H1 (cell line): ENCODE data around the gene SLIT3. TPM values are rescaled to one million over a fixed set of nuclear protein-coding genes. Genes with fewer than 3 reads are reported as not detected.

ENCODE experiments used
- CTCF ChIA-PET: fragments of 300-600 bp; sonication (Branson Sonifier 250); formaldehyde crosslinking; loops from one replicate; lab custom pipeline; 2021; ENCODE audit not compliant: partially characterized antibody; lab: Charles Lee
- POLR2A ChIA-PET: fragments of 300-600 bp; sonication (Branson Sonifier 250); formaldehyde crosslinking; loops from one replicate; lab custom pipeline; 2021; ENCODE audit warnings: inconsistent platforms; ENCODE audit not compliant: partially characterized antibody; lab: Charles Lee
- DNase-seq, 2 experiments: peaks; one replicate each; pipeline versions ENCODE4 v3.0.0 to v3.0.0-alpha.2; 2010 to 2022; ENCODE audit warnings: low spot score in 2 of 2, low read depth in 1 of 2, mixed read lengths in 1 of 2
- FAIRE-seq: peaks from 2 replicates; lab custom pipeline; 2011; peaks lifted over from hg19 to GRCh38; lab: Jason Lieb, UNC
- H2AFZ ChIP-seq: 2 replicates; pipeline ENCODE4 v1.8.1; 2012; ENCODE audit warnings: low read length, inconsistent platforms
- H2AK5ac ChIP-seq: 2 replicates; pipeline ENCODE4 v1.6.1; 2013; ENCODE audit warnings: low read depth, low read length
- H2BK120ac ChIP-seq: replicated peaks from 2 replicates; pipeline ENCODE3; 2013; ENCODE audit warnings: low read depth, low read length, inconsistent platforms
- H2BK12ac ChIP-seq: 2 replicates; pipeline ENCODE4 v1.6.1; 2013; ENCODE audit warnings: low read depth, low read length
- H2BK15ac ChIP-seq: 2 replicates; pipeline ENCODE4 v1.6.1; 2013; ENCODE audit warnings: low read length
- H2BK20ac ChIP-seq: 2 replicates; pipeline ENCODE4 v1.6.1; 2013; ENCODE audit warnings: low read length
- H2BK5ac ChIP-seq: 2 replicates; pipeline ENCODE4 v1.6.1; 2013; ENCODE audit warnings: low read depth, low read length
- H3K14ac ChIP-seq: 2 replicates; pipeline ENCODE4 v1.6.1; 2013; ENCODE audit warnings: inconsistent platforms; ENCODE audit not compliant: insufficient read length
- H3K18ac ChIP-seq: 2 replicates; pipeline ENCODE4 v1.6.1; 2013; ENCODE audit warnings: low read length; ENCODE audit errors: extremely low read depth
- H3K23ac ChIP-seq: 2 replicates; pipeline ENCODE4 v1.6.1; 2013; ENCODE audit warnings: inconsistent platforms; ENCODE audit not compliant: insufficient read length
- H3K23me2 ChIP-seq: 2 replicates; pipeline ENCODE4 v1.6.1; 2013; ENCODE audit warnings: low read depth, low read length
- H3K27ac ChIP-seq: 2 replicates; pipeline ENCODE4 v1.6.1; 2011; ENCODE audit warnings: low read depth, low read length, inconsistent platforms
- H3K27me3 ChIP-seq, 4 experiments: replicated peaks in 1 of 4; 1 replicate in 1 of 4; 2 replicates in 3 of 4; pipeline versions ENCODE4 v1.6.1 to v1.8.1; 2011 to 2013; ENCODE audit warnings: low read length in 3 of 4, mild to moderate bottlenecking in 3 of 4, inconsistent platforms in 2 of 4, mixed read lengths in 2 of 4, moderate library complexity in 1 of 4; ENCODE audit not compliant: control insufficient read depth in 3 of 4, insufficient read depth in 3 of 4; ENCODE audit errors: extremely low read depth in 1 of 4
- H3K36me3 ChIP-seq, 4 experiments: 2 replicates each; pipeline versions ENCODE4 v1.6.1 to v1.8.1; 2011 to 2013; ENCODE audit warnings: mild to moderate bottlenecking in 4 of 4, low read length in 3 of 4, moderate library complexity in 2 of 4, control low read depth in 1 of 4, inconsistent platforms in 1 of 4; ENCODE audit not compliant: insufficient read depth in 4 of 4, control insufficient read depth in 2 of 4
- H3K4ac ChIP-seq: replicated peaks from 2 replicates; pipeline ENCODE3; 2013; ENCODE audit warnings: low read length, low read depth, mixed read lengths, inconsistent platforms; ENCODE audit not compliant: insufficient read length
- H3K4me1 ChIP-seq, 4 experiments: replicated peaks in 1 of 4; 1 replicate in 1 of 4; 2 replicates in 3 of 4; pipeline versions ENCODE4 v1.6.1 to v1.8.1; 2011 to 2013; ENCODE audit warnings: low read length in 3 of 4, inconsistent platforms in 2 of 4, mixed read lengths in 1 of 4; ENCODE audit not compliant: insufficient read depth in 4 of 4, control insufficient read depth in 3 of 4
- H3K4me2 ChIP-seq, 2 experiments: 2 replicates each; pipeline versions ENCODE4 v1.6.1 to v1.8.1; 2011 to 2013; ENCODE audit warnings: low read depth in 2 of 2, low read length in 2 of 2, control low read depth in 1 of 2, inconsistent platforms in 1 of 2, mild to moderate bottlenecking in 1 of 2; ENCODE audit not compliant: insufficient read depth in 1 of 2
- H3K4me3 ChIP-seq, 4 experiments: fragments of 200-600, 300-600 bp in 1 of 4; sonication (generic), shearing (Covaris generic), sonication (Bioruptor Twin) in 1 of 4; 2 replicates each; pipeline versions ENCODE4 v1.5.1 to v1.8.1; 2011 to 2016; ENCODE audit warnings: low read length in 4 of 4, low read depth in 3 of 4, control low read depth in 2 of 4, inconsistent platforms in 2 of 4, mild to moderate bottlenecking in 2 of 4, mixed read lengths in 1 of 4, moderate library complexity in 1 of 4; ENCODE audit not compliant: insufficient read depth in 2 of 4; ENCODE audit errors: extremely low read depth in 1 of 4
- H3K56ac ChIP-seq: replicated peaks from 2 replicates; pipeline ENCODE3; 2013; ENCODE audit warnings: low read depth, mild to moderate bottlenecking, mixed read lengths, low read length, inconsistent platforms; ENCODE audit not compliant: insufficient read length
- H3K79me1 ChIP-seq: 2 replicates; pipeline ENCODE4 v1.6.1; 2013; ENCODE audit warnings: low read depth, low read length, control low read depth
- H3K79me2 ChIP-seq, 2 experiments: 2 replicates each; pipeline versions ENCODE4 v1.6.1 to v1.8.1; 2012 to 2013; ENCODE audit warnings: low read length in 2 of 2, mild to moderate bottlenecking in 2 of 2, inconsistent platforms in 1 of 2; ENCODE audit not compliant: insufficient read depth in 2 of 2, control insufficient read depth in 1 of 2
- H3K9ac ChIP-seq, 4 experiments: replicated peaks in 1 of 4; 1 replicate in 1 of 4; 2 replicates in 3 of 4; pipeline versions ENCODE4 v1.6.1 to v1.8.1; 2011 to 2013; ENCODE audit warnings: low read depth in 3 of 4, low read length in 3 of 4, control low read depth in 2 of 4, mild to moderate bottlenecking in 2 of 4, moderate library complexity in 2 of 4, inconsistent platforms in 1 of 4; ENCODE audit errors: extremely low read depth in 1 of 4
- H3K9me3 ChIP-seq, 2 experiments: 2 replicates each; pipeline versions ENCODE4 v1.6.1 to v1.8.1; 2012 to 2013; ENCODE audit warnings: mild to moderate bottlenecking in 2 of 2, moderate library complexity in 2 of 2, control low read depth in 1 of 2, inconsistent platforms in 1 of 2, low read depth in 1 of 2, low read length in 1 of 2, mixed read lengths in 1 of 2; ENCODE audit not compliant: insufficient read depth in 2 of 2
- H4K20me1 ChIP-seq, 2 experiments: replicated peaks in 1 of 2; 2 replicates each; pipeline versions ENCODE3 to v1.8.1; 2011 to 2013; ENCODE audit warnings: inconsistent platforms in 2 of 2, low read length in 2 of 2, mild to moderate bottlenecking in 1 of 2; ENCODE audit not compliant: insufficient read depth in 2 of 2, control insufficient read depth in 1 of 2
- H4K5ac ChIP-seq: 2 replicates; pipeline ENCODE4 v1.6.1; 2013; ENCODE audit warnings: low read length, low read depth, mixed read lengths, inconsistent platforms; ENCODE audit not compliant: insufficient read length
- H4K8ac ChIP-seq: 2 replicates; pipeline ENCODE4 v1.8.0; 2013; ENCODE audit warnings: mild to moderate bottlenecking, moderate library complexity, low read length, inconsistent platforms; ENCODE audit not compliant: insufficient read depth; ENCODE audit errors: extremely low read depth
- H4K91ac ChIP-seq: replicated peaks from 2 replicates; pipeline ENCODE3; 2013; ENCODE audit warnings: low read length, mixed read lengths, inconsistent platforms; ENCODE audit not compliant: insufficient read length
- BRCA1 ChIP-seq: IDR thresholded peaks from 2 replicates; pipeline ENCODE4 v1.6.1; 2012; ENCODE audit warnings: low read depth, low read length, improper control_type of control experiment
- CHD2 ChIP-seq: IDR thresholded peaks from 2 replicates; pipeline ENCODE4 v1.6.1; 2012; ENCODE audit warnings: low read length, improper control_type of control experiment
- EP300 ChIP-seq, 2 experiments: IDR thresholded peaks; 1 replicate in 1 of 2; 2 replicates in 1 of 2; pipeline ENCODE4 v1.6.1; 2011 to 2012; ENCODE audit warnings: low read depth in 2 of 2, low read length in 2 of 2, mild to moderate bottlenecking in 2 of 2, borderline replicate concordance in 1 of 2, inconsistent platforms in 1 of 2, moderate library complexity in 1 of 2
- GABPA ChIP-seq: IDR thresholded peaks from 2 replicates; pipeline ENCODE4 v1.6.1; 2011; ENCODE audit warnings: mild to moderate bottlenecking, low read length, moderate library complexity, borderline replicate concordance; ENCODE audit not compliant: insufficient read depth
- JUN ChIP-seq: IDR thresholded peaks from 2 replicates; pipeline ENCODE4 v1.6.1; 2011; ENCODE audit warnings: low read depth, mild to moderate bottlenecking, improper control_type of control experiment, low read length
- MAFK ChIP-seq: IDR thresholded peaks from 2 replicates; pipeline ENCODE4 v1.6.1; 2012; ENCODE audit warnings: low read depth, mild to moderate bottlenecking, improper control_type of control experiment, low read length
- NRF1 ChIP-seq: IDR thresholded peaks from 2 replicates; pipeline ENCODE4 v1.6.1; 2011; ENCODE audit warnings: mild to moderate bottlenecking, low read depth, low read length, improper control_type of control experiment
- POLR2AphosphoS5 ChIP-seq: IDR thresholded peaks from 2 replicates; pipeline ENCODE4 v1.6.1; 2011; ENCODE audit warnings: low read depth, low read length
- RAD21 ChIP-seq, 2 experiments: IDR thresholded peaks in 1 of 2; conservative IDR thresholded peaks in 1 of 2; 2 replicates each; pipeline ENCODE4 v1.6.1; 2011; ENCODE audit warnings: low read depth in 2 of 2, low read length in 2 of 2, improper control_type of control experiment in 1 of 2, inconsistent platforms in 1 of 2, mild to moderate bottlenecking in 1 of 2, moderate library complexity in 1 of 2
- RNF2 ChIP-seq: fragments of 200-900, 300-1000 bp; sonication (generic); IDR thresholded peaks from 2 replicates; pipeline ENCODE4 v1.7.1; 2016; ENCODE audit warnings: borderline replicate concordance, low read depth, mild to moderate bottlenecking, antibody characterized with exemption, low read length; ENCODE audit not compliant: poor library complexity, severe bottlenecking; ENCODE audit errors: missing control alignments
- SP1 ChIP-seq: IDR thresholded peaks from 2 replicates; pipeline ENCODE4 v1.6.1; 2011; ENCODE audit warnings: low read depth, low read length
- SUZ12 ChIP-seq: fragments of 200-600 bp; sonication (generic); IDR thresholded peaks from 2 replicates; pipeline ENCODE4 v1.6.1; 2012; ENCODE audit warnings: mild to moderate bottlenecking, inconsistent platforms, low read length, moderate library complexity, mixed read lengths
- TAF7 ChIP-seq: optimal IDR thresholded peaks from 2 replicates; pipeline ENCODE3; 2011; ENCODE audit warnings: low read depth, mild to moderate bottlenecking, inconsistent platforms, low read length, moderate library complexity, borderline replicate concordance
- TCF12 ChIP-seq: IDR thresholded peaks from 2 replicates; pipeline ENCODE4 v1.6.1; 2011; ENCODE audit warnings: low read depth, mild to moderate bottlenecking, low read length
- WGBS, 2 experiments: shearing (Covaris generic) in 1 of 2; methylation state at CpG; one replicate each; pipeline versions ENCODE4 v1.1.6 to v1.1.7; 2013 to 2015; ENCODE audit warnings: low lambda C conversion rate in 2 of 2, mixed read lengths in 2 of 2, inconsistent platforms in 1 of 2, low coverage in 1 of 2, missing lambda C conversion rate in 1 of 2; ENCODE audit not compliant: insufficient replicate concordance in 2 of 2, insufficient coverage in 1 of 2, insufficient read length in 1 of 2; ENCODE audit errors: extremely low coverage in 1 of 2, missing lambda C conversion rate in 1 of 2; 5-methylcytosine and 5-hydroxymethylcytosine counted together
- polyA plus RNA-seq, 7 experiments: library from polyadenylated mRNA; depleted of rRNA in 3 of 7; stranded (reverse) in 5 of 7; unstranded in 2 of 7; fragments of >200 nt in 5 of 7; fragments of 200-250 nt in 2 of 7; gene quantifications; 1 replicate in 5 of 7; 2 replicates in 1 of 7; 4 replicates in 1 of 7; pipeline versions ENCODE4 v1.2.1 to v1.2.3, GENCODE V29; 2011 to 2013; ENCODE audit warnings: missing spikeins in 2 of 7, mixed read lengths in 2 of 7
- total RNA-seq: library from RNA; stranded (reverse); fragmentation: NEBNext Ultra II Directional; extraction: Animal tissue kit (Norgen Biotek cat#: 25700); gene quantifications from 2 replicates; pipeline ENCODE4 v1.2.1, GENCODE V29; 2021

SLIT3 gene
- total and polyA plus RNA-seq, 2 of the 8 experiments (the other 6 are each of a cell fraction or from before 2014, with no cell fraction given) = 1.1 to 1.2 TPM

- Histone ChIP-seq H3K79me1 (no peaks in the 10 kb centered on the region), H4K8ac (no peak overlapping the region), H3K4ac (no peak overlapping the region), H3K4me3 (no peak overlapping the region), H3K18ac (no peak overlapping the region), H2BK15ac (no peak overlapping the region), H3K27ac (no peak overlapping the region), H2BK5ac (no peak overlapping the region), H3K36me3 (no peaks in the 10 kb centered on the region), H2AFZ (no peak overlapping the region), H3K4me2 (no peak overlapping the region), H3K79me2 (no peaks in the 10 kb centered on the region), H3K4me1 (no peaks in the 10 kb centered on the region), H3K56ac (no peak overlapping the region), H2BK12ac (no peak overlapping the region), H3K23ac (no peak overlapping the region), H3K9me3 (no peaks in the 10 kb centered on the region), H4K5ac (no peak overlapping the region), H3K23me2 (no peaks in the 10 kb centered on the region), H4K91ac (no peak overlapping the region), H2AK5ac (no peak overlapping the region), H2BK20ac (no peak overlapping the region), H2BK120ac (no peak overlapping the region), H4K20me1 (no peaks in the 10 kb centered on the region), H3K27me3 (no peaks in the 10 kb centered on the region), H3K14ac (no peak overlapping the region), H3K9ac (no peak overlapping the region)
- POLR2A ChIA-PET = no interaction called here
- WGBS, 2 experiments = 86% methylated on average over 4 of the region's 4 CpGs; no CpG with 5 or more reads in 1 of the 2 experiments
- DNase-seq = no peak
- CTCF ChIA-PET = interaction anchor here (0.7 to 0.9 kb wide), 3 partner anchors 10 to 1179 kb away, joined by 3 to 5 read pairs (median 4); no protein-coding TSS in a partner anchor
- no peak for FAIRE-seq
- no peak for TF ChIP-seq CHD2
- no peak for TF ChIP-seq RAD21 (IDR thresholded peaks at IDR 0.05 in 1 of 2, conservative IDR thresholded peaks at IDR 0.05 in 1 of 2; ENCODE audit: low read depth in 2 of 2, low read length in 2 of 2)
- TF ChIP-seq JUN = no peak
- TF ChIP-seq EP300 (IDR thresholded peaks at IDR 0.05; ENCODE audit: borderline replicate concordance in 1 of 2, low read depth in 2 of 2, low read length in 2 of 2) = no peak
- TF ChIP-seq RNF2 = no peak
- no peak for TF ChIP-seq TCF12
- TF ChIP-seq GABPA = no peak
- TF ChIP-seq MAFK = no peak
- no peak for TF ChIP-seq BRCA1
- no peak for TF ChIP-seq SP1
- TF ChIP-seq TAF7 = no peak
- TF ChIP-seq POLR2AphosphoS5 = no peak
- no peak for TF ChIP-seq SUZ12
- TF ChIP-seq NRF1 = no peak
These were observed 688.8 kb downstream of the SLIT3 start for GRCh38 chr5:168612123-168612522.
